Osteocyte (in vitro differentiated cells): ENCODE measurements around the gene IQSEC3. TPM values are rescaled to one million over a fixed set of nuclear protein-coding genes. Genes with fewer than 3 reads are reported as not detected.

Experiments
- DNase-seq: peaks from one replicate; pipeline ENCODE4 v3.0.0; 2021; ENCODE audit warnings: mixed read lengths; ENCODE audit not compliant: unreplicated experiment; ENCODE audit errors: extremely low spot score
- H3K27ac Mint-ChIP-seq: one replicate; pipeline ENCODE4 v1.8.0; 2021; ENCODE audit warnings: mild to moderate bottlenecking, mixed read lengths; ENCODE audit not compliant: unreplicated experiment
- H3K27me3 Mint-ChIP-seq: one replicate; pipeline ENCODE4 v1.8.0; 2021; ENCODE audit warnings: mixed read lengths; ENCODE audit not compliant: unreplicated experiment
- H3K36me3 Mint-ChIP-seq: one replicate; pipeline ENCODE4 v1.8.0; 2021; ENCODE audit warnings: mixed read lengths; ENCODE audit not compliant: unreplicated experiment
- H3K4me1 Mint-ChIP-seq: one replicate; pipeline ENCODE4 v1.8.0; 2021; ENCODE audit warnings: mixed read lengths; ENCODE audit not compliant: unreplicated experiment
- H3K4me3 Mint-ChIP-seq: one replicate; pipeline ENCODE4 v1.8.0; 2021; ENCODE audit warnings: mild to moderate bottlenecking, moderate library complexity, mixed read lengths; ENCODE audit not compliant: unreplicated experiment
- H3K9me3 Mint-ChIP-seq: one replicate; pipeline ENCODE4 v1.8.0; 2021; ENCODE audit warnings: mixed read lengths; ENCODE audit not compliant: unreplicated experiment
- total RNA-seq: library from RNA; stranded (reverse); gene quantifications from 2 replicates; pipeline ENCODE4 v1.2.1, GENCODE V29; 2021
- TF ChIP-seq, protein P1 (sequence below): fragments of 200-600 bp; sonication (generic); IDR thresholded peaks from 2 replicates; pipeline ENCODE4 v1.5.0; 2021; ENCODE audit warnings: antibody characterized with exemption, mild to moderate bottlenecking, moderate library complexity

The IQSEC3 gene
- total RNA-seq, 1 donor from 2014 or later, result 0.56 TPM

DNA sequence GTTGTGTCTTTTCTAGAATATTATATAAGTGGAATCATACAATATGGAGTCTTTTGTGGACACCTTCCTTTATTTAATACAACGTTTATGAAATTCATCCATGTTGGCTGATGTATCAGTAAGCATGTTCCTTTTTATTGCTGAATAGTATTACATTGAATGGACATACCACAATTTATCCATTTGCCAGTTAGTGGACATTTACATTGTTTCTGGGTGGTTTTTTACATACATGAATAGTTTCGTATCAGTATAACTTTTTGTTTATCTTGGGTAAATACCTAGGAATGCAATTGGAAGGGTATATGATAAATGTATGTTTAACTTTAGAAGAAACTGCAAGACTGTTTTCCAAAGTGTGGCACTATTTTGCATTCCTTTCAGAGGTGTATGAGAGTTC lies 23.1 kb downstream of the IQSEC3 start:
- no peak overlapping the region for H3K27ac Mint-ChIP-seq
- H3K9me3 Mint-ChIP-seq, result peaks cover 10% of the 10 kb centered on the region
- peaks cover 8% of the 10 kb centered on the region for H3K4me1 Mint-ChIP-seq
- no peak for DNase-seq
- peaks cover 7% of the 10 kb centered on the region for H3K27me3 Mint-ChIP-seq
- TF ChIP-seq, protein P1, sequence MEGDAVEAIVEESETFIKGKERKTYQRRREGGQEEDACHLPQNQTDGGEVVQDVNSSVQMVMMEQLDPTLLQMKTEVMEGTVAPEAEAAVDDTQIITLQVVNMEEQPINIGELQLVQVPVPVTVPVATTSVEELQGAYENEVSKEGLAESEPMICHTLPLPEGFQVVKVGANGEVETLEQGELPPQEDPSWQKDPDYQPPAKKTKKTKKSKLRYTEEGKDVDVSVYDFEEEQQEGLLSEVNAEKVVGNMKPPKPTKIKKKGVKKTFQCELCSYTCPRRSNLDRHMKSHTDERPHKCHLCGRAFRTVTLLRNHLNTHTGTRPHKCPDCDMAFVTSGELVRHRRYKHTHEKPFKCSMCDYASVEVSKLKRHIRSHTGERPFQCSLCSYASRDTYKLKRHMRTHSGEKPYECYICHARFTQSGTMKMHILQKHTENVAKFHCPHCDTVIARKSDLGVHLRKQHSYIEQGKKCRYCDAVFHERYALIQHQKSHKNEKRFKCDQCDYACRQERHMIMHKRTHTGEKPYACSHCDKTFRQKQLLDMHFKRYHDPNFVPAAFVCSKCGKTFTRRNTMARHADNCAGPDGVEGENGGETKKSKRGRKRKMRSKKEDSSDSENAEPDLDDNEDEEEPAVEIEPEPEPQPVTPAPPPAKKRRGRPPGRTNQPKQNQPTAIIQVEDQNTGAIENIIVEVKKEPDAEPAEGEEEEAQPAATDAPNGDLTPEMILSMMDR, result no peak
- H3K4me3 Mint-ChIP-seq, result no peak overlapping the region
- no peaks in the 10 kb centered on the region for H3K36me3 Mint-ChIP-seq

DNA sequence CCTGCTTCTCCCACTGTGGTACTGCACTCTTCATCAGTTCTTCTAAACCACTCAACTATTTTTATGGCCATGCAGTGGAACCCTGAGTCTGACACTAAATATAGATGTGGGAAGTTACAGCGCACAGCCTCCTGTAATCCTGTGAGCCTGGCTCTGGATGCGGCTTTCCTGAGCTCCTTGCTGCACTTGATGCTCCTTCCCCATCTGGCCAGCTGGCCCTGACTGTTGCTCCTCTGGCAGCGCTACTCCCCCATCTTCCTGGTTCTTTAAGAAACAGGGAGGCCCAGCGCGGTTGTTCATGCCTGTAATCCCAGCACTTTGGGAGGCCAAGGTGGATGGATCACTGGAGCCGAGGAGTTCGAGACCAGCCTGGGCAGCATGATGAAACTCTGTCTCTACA lies 24.6 kb downstream of the IQSEC3 start:
- TF ChIP-seq, protein P1, result no peak
- no peak overlapping the region for H3K4me3 Mint-ChIP-seq
- H3K27me3 Mint-ChIP-seq, result peaks cover 17% of the 10 kb centered on the region
- DNase-seq, result no peak
- no peak overlapping the region for H3K27ac Mint-ChIP-seq
- peaks cover 5% of the 10 kb centered on the region for H3K4me1 Mint-ChIP-seq
- H3K36me3 Mint-ChIP-seq, result no peaks in the 10 kb centered on the region
- H3K9me3 Mint-ChIP-seq, result peaks cover 10% of the 10 kb centered on the region

DNA sequence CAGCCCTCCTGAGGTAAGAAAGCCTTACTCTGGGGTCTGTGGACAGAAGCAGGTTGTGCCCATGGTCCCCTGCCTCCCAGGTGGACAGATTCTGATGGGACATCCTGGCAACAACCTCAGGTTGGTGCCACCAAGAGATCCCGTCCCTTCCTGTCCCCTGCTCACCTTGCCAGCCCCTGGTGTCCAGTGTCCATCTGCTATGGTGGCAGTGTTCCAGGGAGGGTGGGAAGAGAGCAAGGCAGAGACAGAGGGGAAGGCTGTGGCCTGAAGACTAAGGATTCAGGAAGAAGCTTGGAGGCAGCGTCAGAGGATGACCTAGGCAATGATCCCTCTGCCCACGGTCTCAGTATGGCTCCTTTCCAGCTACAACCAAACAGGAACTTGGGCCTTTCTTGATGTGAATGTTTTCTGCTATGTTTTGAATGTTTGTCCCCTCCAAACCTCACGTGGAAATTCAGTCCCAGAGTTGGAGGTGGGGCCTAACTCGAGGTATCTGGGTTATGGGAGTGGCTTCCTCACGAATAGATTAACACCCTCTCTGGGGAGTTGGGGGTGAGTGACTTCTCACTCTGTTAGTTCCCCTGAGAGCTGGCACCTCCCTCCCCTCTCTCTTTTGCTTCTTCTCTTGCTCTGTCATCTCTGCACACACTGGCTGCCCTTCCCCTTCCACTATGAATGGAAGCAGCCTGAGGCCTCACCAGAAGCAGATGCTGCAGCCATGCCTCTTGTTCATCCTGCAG lies 26.9 kb downstream of the IQSEC3 start:
- Mint-ChIP-seq H3K4me3 (no peak overlapping the region), H3K27ac (no peak overlapping the region), H3K9me3 (peaks cover 10% of the 10 kb centered on the region), H3K27me3 (peaks cover 32% of the 10 kb centered on the region), H3K36me3 (no peaks in the 10 kb centered on the region), H3K4me1 (peaks cover 9% of the 10 kb centered on the region)
- TF ChIP-seq, protein P1, result no peak
- no peak for DNase-seq

DNA sequence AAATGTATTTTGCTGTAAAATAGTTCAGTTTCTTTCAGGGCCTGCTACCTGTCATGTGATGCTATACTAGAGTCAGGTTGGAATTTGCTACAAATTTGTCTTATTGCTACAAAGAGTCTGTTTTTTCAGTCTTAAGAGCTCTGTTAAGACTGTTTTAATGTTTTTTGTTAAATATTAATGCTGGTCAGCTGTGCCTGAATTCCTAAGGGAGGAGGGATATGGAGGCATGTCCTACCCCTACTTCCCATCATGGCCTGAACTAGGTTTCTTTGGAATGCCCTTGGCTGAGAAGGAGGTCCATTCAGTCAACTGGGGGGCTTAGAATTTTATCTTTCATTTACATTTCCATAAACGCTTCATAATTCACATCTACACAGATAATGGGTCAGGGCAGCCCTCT lies 30.0 kb downstream of the IQSEC3 start:
- Mint-ChIP-seq H3K27me3 (peaks cover 61% of the 10 kb centered on the region), H3K36me3 (no peaks in the 10 kb centered on the region), H3K9me3 (no peaks in the 10 kb centered on the region), H3K4me3 (no peak overlapping the region), H3K4me1 (peaks cover 22% of the 10 kb centered on the region), H3K27ac (no peak overlapping the region)
- TF ChIP-seq, protein P1, result no peak
- no peak for DNase-seq

DNA sequence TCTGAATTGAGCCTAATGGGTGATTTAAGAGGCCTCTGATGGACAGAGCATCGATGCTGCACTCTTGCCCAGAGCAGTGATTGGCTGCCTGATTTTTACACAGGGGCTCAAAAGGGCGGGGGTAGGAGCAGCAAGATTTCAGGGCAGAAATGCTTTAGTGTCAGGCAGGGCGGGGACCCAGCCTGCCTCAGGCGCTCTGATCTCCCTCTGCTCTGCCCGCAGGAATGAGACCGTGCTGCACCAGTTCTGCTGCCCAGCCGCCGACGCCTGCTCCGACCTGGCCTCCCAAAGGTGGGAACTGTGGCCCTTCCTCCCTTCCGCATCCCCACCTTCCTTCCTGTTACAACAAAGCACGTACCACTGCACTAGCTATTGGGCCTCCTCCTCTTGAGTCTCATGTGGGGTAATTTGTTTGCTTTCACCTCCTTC lies 32.4 kb downstream of the IQSEC3 start:
- H3K27ac Mint-ChIP-seq, result peak overlapping the region; percentile 2

More for the DNA sequence above, 32.4 kb downstream of the IQSEC3 start:
- no peaks in the 10 kb centered on the region for H3K36me3 Mint-ChIP-seq
- DNase-seq, result no peak
- peaks cover 63% of the 10 kb centered on the region for H3K27me3 Mint-ChIP-seq
- no peaks in the 10 kb centered on the region for H3K9me3 Mint-ChIP-seq
- H3K4me3 Mint-ChIP-seq, result peak overlapping the region; percentile 54
- peaks cover 22% of the 10 kb centered on the region for H3K4me1 Mint-ChIP-seq
- TF ChIP-seq, protein P1, result no peak
